Keratinocyte (primary cell): ENCODE results near the gene BEAN1. TPM values are rescaled to one million over a fixed set of nuclear protein-coding genes. Genes with fewer than 3 reads are reported as not detected.

Experiments
- DNase-seq: peaks from one replicate; pipeline ENCODE4 v3.0.0-alpha.2; 2011; ENCODE audit warnings: low read depth, missing footprints, low spot score
- FAIRE-seq: peaks from 2 replicates; lab custom pipeline; 2011; peaks lifted over from hg19 to GRCh38; lab: Jason Lieb, UNC
- H2AFZ ChIP-seq: 2 replicates; pipeline ENCODE4 v1.6.0; 2012; ENCODE audit warnings: low read length, control low read depth, inconsistent platforms; ENCODE audit not compliant: control insufficient read depth
- H3K27ac ChIP-seq: 2 replicates; pipeline ENCODE4 v1.5.1; 2011; ENCODE audit warnings: low read length; ENCODE audit not compliant: control insufficient read depth, insufficient read depth
- H3K27me3 ChIP-seq: 3 replicates; pipeline ENCODE4 v1.6.0; 2011; ENCODE audit warnings: low read length; ENCODE audit not compliant: control insufficient read depth, insufficient read depth; ENCODE audit errors: extremely low read depth
- H3K36me3 ChIP-seq, 2 experiments: 2 replicates in 1 of 2; 3 replicates in 1 of 2; pipeline ENCODE4 v1.5.1; 2011; ENCODE audit warnings: low read length in 2 of 2, mild to moderate bottlenecking in 1 of 2; ENCODE audit not compliant: control insufficient read depth in 2 of 2, insufficient read depth in 2 of 2; ENCODE audit errors: extremely low read depth in 1 of 2
- H3K4me1 ChIP-seq: 3 replicates; pipeline ENCODE4 v1.5.1; 2011; ENCODE audit warnings: low read length; ENCODE audit not compliant: control insufficient read depth, insufficient read depth; ENCODE audit errors: extremely low read depth
- H3K4me2 ChIP-seq: 3 replicates; pipeline ENCODE4 v1.6.0; 2011; ENCODE audit warnings: low read depth, low read length; ENCODE audit not compliant: control insufficient read depth, insufficient read depth; ENCODE audit errors: extremely low read depth
- H3K4me3 ChIP-seq, 3 experiments: fragments of 200-600 bp in 1 of 3; sonication (generic) in 1 of 3; 2 replicates in 2 of 3; 3 replicates in 1 of 3; pipeline ENCODE4 v1.5.1; 2011 to 2016; ENCODE audit warnings: low read length in 3 of 3, mild to moderate bottlenecking in 3 of 3, control low read depth in 2 of 3, inconsistent platforms in 1 of 3, low read depth in 1 of 3, mixed read lengths in 1 of 3, mixed run types in 1 of 3, moderate library complexity in 1 of 3; ENCODE audit not compliant: control insufficient read depth in 2 of 3, insufficient read depth in 2 of 3; ENCODE audit errors: extremely low read depth in 1 of 3
- H3K79me2 ChIP-seq: 2 replicates; pipeline ENCODE4 v1.6.0; 2012; ENCODE audit warnings: low read length; ENCODE audit not compliant: control insufficient read depth, insufficient read depth
- H3K9ac ChIP-seq: 3 replicates; pipeline ENCODE4 v1.6.0; 2011; ENCODE audit warnings: low read length; ENCODE audit not compliant: control insufficient read depth, insufficient read depth; ENCODE audit errors: extremely low read depth
- H3K9me1 ChIP-seq: 3 replicates; pipeline ENCODE4 v1.6.0; 2011; ENCODE audit warnings: low read length; ENCODE audit not compliant: control insufficient read depth, insufficient read depth; ENCODE audit errors: extremely low read depth
- H3K9me3 ChIP-seq: 2 replicates; pipeline ENCODE4 v1.5.1; 2012; ENCODE audit warnings: low read depth, low read length; ENCODE audit not compliant: control insufficient read depth
- H4K20me1 ChIP-seq: 3 replicates; pipeline ENCODE4 v1.6.0; 2011; ENCODE audit warnings: low read length; ENCODE audit not compliant: control insufficient read depth, insufficient read depth; ENCODE audit errors: extremely low read depth
- EZH2 ChIP-seq: IDR thresholded peaks from one replicate; pipeline ENCODE4 v1.6.1; 2012; ENCODE audit warnings: inconsistent platforms, mild to moderate bottlenecking, low read length, moderate library complexity
- dilution Hi-C: fragments of 300-500 bp; cut with MboI; formaldehyde crosslinking; loops from one replicate; pipeline ENCODE4 v1.7.0; 2020; ENCODE audit warnings: low sequenced_read_pairs; ENCODE audit not compliant: extremely low pct_ligation_motif_present
- polyA plus RNA-seq, 5 experiments: library from polyadenylated mRNA; depleted of rRNA in 3 of 5; stranded (reverse) in 3 of 5; stranded (forward) in 1 of 5; unstranded in 1 of 5; fragments of >200 nt; gene quantifications; 1 replicate in 1 of 5; 2 replicates in 3 of 5; 3 replicates in 1 of 5; pipeline versions ENCODE4 v1.2.1 to v1.2.3, GENCODE V29; 2011 to 2012; ENCODE audit warnings: missing spikeins in 2 of 5, low read depth in 1 of 5, low replicate concordance in 1 of 5
- TF ChIP-seq, protein P1 (sequence below), 3 experiments: IDR thresholded peaks in 1 of 3; conservative IDR thresholded peaks in 1 of 3; optimal IDR thresholded peaks in 1 of 3; 2 replicates in 2 of 3; 3 replicates in 1 of 3; pipeline versions ENCODE3 to v1.5.1; 2011; ENCODE audit warnings: low read length in 3 of 3, mild to moderate bottlenecking in 3 of 3, moderate library complexity in 2 of 3, control low read depth in 1 of 3, inconsistent platforms in 1 of 3; ENCODE audit not compliant: insufficient read depth in 2 of 3; ENCODE audit errors: extremely low read depth in 1 of 3

The BEAN1 gene
- polyA plus RNA-seq, 1 donor (not counting 4 experiments of a cell fraction or from before 2014, with no cell fraction given), result 0.24 TPM

- peaks cover 11% of the 10 kb centered on the region for H3K4me1 ChIP-seq
- no peak overlapping the region for H3K4me3 ChIP-seq
- H3K27me3 ChIP-seq, result no peaks in the 10 kb centered on the region
- H3K9me1 ChIP-seq, result no peaks in the 10 kb centered on the region
- DNase-seq (peak; percentile 62), FAIRE-seq (peak; percentile 58)
- dilution Hi-C loops, result no loop called here
- H3K36me3 ChIP-seq, result no peaks in the 10 kb centered on the region
- no peak overlapping the region for H3K9ac ChIP-seq
- TF ChIP-seq, protein P1, sequence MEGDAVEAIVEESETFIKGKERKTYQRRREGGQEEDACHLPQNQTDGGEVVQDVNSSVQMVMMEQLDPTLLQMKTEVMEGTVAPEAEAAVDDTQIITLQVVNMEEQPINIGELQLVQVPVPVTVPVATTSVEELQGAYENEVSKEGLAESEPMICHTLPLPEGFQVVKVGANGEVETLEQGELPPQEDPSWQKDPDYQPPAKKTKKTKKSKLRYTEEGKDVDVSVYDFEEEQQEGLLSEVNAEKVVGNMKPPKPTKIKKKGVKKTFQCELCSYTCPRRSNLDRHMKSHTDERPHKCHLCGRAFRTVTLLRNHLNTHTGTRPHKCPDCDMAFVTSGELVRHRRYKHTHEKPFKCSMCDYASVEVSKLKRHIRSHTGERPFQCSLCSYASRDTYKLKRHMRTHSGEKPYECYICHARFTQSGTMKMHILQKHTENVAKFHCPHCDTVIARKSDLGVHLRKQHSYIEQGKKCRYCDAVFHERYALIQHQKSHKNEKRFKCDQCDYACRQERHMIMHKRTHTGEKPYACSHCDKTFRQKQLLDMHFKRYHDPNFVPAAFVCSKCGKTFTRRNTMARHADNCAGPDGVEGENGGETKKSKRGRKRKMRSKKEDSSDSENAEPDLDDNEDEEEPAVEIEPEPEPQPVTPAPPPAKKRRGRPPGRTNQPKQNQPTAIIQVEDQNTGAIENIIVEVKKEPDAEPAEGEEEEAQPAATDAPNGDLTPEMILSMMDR (optimal IDR thresholded peaks at IDR 0.05 in 1 of 3, IDR thresholded peaks at IDR 0.05 in 1 of 3, conservative IDR thresholded peaks at IDR 0.05 in 1 of 3; ENCODE audit: extremely low read depth in 1 of 3, insufficient read depth in 2 of 3, low read length in 3 of 3), result no peak
- TF ChIP-seq EZH2, result no peak
- H3K79me2 ChIP-seq, result no peaks in the 10 kb centered on the region
- no peaks in the 10 kb centered on the region for H3K9me3 ChIP-seq
- H3K4me2 ChIP-seq, result no peak overlapping the region
- no peak overlapping the region for H2AFZ ChIP-seq
- H4K20me1 ChIP-seq, result no peaks in the 10 kb centered on the region
- no peak overlapping the region for H3K27ac ChIP-seq
These were observed 10.0 kb upstream of the BEAN1 start for GRCh38 chr16:66416939-66417700.

DNA sequence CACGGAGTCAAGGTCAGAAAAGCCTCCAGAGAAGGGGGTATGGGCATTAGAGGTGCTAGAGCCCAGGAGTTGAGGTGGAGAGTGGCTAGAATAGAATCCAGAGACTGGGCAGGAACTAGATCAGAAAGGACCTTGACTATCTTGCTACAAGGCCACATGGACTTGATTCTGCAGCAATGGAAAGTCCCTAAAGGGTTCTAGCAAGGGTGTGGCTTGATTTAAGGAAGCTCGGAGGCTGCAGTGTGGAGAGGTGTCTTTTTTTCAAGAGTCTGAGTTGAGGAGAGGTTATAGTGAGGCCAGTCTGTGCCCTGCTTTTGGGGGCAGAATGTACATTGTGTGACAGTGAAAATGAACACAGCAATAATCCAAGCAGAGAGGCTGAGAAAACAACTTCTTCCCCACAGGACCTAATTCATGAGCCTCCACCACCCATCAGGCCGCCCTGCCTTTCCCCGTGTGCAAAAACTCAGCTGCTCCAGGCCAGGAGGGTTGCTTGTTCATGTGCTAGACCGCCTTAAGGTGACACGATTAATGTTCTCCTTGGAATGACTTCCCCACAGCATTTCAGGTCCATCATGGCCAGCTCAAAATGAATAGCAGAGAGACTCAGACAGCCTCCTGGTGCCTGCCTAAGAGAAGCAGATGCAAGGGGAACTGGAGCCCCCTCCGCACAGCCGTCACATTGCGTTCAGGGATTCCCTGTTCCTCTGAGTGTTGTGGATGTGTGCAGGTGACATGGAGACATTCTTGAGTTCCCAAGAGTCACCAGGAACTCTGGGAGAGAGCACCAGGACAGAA is 8.7 kb upstream of the BEAN1 start:
- dilution Hi-C loops, result no loop called here
- Histone ChIP-seq H3K4me2 (no peak overlapping the region), H4K20me1 (no peaks in the 10 kb centered on the region), H3K4me1 (peaks cover 11% of the 10 kb centered on the region), H3K36me3 (no peaks in the 10 kb centered on the region), H3K27ac (no peak overlapping the region), H3K27me3 (no peaks in the 10 kb centered on the region), H3K9ac (no peak overlapping the region), H3K9me1 (no peaks in the 10 kb centered on the region), H3K79me2 (no peaks in the 10 kb centered on the region), H3K9me3 (no peaks in the 10 kb centered on the region), H3K4me3 (no peak overlapping the region), H2AFZ (no peak overlapping the region)
- DNase-seq, result no peak
- TF ChIP-seq EZH2, result no peak
- TF ChIP-seq, protein P1 (optimal IDR thresholded peaks at IDR 0.05 in 1 of 3, IDR thresholded peaks at IDR 0.05 in 1 of 3, conservative IDR thresholded peaks at IDR 0.05 in 1 of 3; ENCODE audit: extremely low read depth in 1 of 3, insufficient read depth in 2 of 3, low read length in 3 of 3), result no peak
- no peak for FAIRE-seq
